ENCODE measurements around the gene STPG4. TPM values are rescaled to one million over a fixed set of nuclear protein-coding genes. Genes with fewer than 3 reads are reported as not detected.

The STPG4 gene
- total RNA-seq, 1 donor from 2014 or later: 0.56 TPM

DNA sequence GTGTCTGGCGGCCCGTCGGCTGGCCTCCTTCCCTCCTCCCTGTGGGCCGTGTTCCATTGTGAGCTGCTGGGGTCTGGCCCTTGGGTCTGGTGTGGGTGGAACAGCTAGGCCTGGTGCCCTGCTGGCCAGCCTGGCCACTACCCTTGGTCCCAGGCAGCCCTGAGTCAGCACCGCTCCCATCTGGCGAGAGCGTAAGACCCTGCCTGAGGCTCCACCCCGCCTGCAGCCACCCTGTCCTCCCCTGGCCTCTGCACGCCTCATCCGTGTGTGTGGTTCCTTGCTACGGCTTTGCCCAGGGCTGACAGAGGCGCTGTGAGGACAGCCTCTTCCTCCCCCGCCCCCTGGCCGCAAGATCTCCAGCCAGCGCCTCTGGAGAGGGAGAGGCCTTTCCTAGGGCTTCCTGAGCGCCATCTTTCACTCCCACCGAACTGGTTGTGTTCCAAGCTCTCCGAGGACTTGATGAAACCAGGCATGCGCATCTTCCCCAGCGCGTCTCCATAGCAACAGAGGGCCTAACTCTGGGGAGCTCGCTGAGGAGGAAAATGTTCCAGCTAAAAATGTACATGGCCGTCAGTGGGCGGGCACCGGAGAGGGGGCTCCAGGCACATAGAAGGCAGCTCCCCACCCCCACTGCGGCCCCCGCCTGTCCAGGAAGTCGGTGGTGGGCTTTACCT lies 83.0 kb downstream of the STPG4 start:
- TF ChIP-seq, protein P1, sequence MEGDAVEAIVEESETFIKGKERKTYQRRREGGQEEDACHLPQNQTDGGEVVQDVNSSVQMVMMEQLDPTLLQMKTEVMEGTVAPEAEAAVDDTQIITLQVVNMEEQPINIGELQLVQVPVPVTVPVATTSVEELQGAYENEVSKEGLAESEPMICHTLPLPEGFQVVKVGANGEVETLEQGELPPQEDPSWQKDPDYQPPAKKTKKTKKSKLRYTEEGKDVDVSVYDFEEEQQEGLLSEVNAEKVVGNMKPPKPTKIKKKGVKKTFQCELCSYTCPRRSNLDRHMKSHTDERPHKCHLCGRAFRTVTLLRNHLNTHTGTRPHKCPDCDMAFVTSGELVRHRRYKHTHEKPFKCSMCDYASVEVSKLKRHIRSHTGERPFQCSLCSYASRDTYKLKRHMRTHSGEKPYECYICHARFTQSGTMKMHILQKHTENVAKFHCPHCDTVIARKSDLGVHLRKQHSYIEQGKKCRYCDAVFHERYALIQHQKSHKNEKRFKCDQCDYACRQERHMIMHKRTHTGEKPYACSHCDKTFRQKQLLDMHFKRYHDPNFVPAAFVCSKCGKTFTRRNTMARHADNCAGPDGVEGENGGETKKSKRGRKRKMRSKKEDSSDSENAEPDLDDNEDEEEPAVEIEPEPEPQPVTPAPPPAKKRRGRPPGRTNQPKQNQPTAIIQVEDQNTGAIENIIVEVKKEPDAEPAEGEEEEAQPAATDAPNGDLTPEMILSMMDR (IDR thresholded peaks at IDR 0.05): no peak
- no peak for DNase-seq (ENCODE audit: extremely low spot score, unreplicated experiment)
- Mint-ChIP-seq H3K9me3 (ENCODE audit: unreplicated experiment) (no peaks in the 10 kb centered on the region), H3K36me3 (ENCODE audit: unreplicated experiment) (peaks cover 7% of the 10 kb centered on the region), H3K4me3 (ENCODE audit: unreplicated experiment) (no peak overlapping the region), H3K27me3 (ENCODE audit: unreplicated experiment) (no peaks in the 10 kb centered on the region), H3K27ac (ENCODE audit: unreplicated experiment) (peak overlapping the region; percentile 88), H3K4me1 (ENCODE audit: unreplicated experiment) (peaks cover 83% of the 10 kb centered on the region)

DNA sequence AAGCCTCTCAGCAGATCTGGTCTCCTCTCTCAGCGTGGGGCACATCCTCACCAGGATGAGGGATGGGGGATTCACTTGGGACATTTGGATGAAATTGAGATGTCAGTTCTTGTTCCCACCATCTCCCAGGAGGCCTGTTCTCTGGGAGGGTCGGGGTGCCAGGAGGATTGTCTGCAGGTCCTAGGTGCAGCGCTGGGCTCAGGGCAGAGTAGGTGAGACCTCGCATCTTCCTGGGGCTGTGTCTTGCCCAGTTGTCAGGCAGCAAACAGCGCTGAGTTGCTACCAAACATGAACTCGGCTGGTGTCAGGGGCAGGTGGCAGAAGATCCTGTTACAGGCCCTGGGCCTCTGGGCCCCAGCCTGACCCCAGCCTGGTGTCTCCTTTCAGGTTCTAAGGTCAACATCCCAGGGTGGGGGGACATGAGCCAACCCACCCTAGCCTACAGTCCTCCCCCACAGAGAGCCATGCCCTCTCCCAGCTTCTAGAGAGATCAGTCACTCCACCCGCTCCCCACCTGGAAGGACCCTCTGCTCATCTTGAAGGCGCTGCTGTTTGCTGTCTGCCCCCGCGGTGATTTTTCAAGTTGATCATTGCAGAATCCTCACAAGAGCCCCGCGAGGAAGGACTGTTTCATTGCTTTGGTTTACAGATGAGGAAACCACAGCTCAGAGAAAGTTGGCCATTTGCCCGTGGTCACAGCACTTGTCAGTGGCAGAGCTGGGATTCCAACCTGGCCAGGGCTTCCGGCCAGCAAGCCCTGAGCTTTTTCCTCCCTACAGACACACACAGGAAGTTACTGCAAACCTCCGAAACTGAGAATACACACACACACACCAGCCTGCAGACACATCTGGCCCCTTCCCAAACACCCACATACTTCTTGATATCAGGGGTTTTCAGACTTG lies 83.9 kb downstream of the STPG4 start:
- H3K4me3 Mint-ChIP-seq (ENCODE audit: unreplicated experiment): peak overlapping the region; percentile 17
- TF ChIP-seq, protein P1 (IDR thresholded peaks at IDR 0.05): no peak
- no peak for DNase-seq (ENCODE audit: extremely low spot score, unreplicated experiment)

DNA sequence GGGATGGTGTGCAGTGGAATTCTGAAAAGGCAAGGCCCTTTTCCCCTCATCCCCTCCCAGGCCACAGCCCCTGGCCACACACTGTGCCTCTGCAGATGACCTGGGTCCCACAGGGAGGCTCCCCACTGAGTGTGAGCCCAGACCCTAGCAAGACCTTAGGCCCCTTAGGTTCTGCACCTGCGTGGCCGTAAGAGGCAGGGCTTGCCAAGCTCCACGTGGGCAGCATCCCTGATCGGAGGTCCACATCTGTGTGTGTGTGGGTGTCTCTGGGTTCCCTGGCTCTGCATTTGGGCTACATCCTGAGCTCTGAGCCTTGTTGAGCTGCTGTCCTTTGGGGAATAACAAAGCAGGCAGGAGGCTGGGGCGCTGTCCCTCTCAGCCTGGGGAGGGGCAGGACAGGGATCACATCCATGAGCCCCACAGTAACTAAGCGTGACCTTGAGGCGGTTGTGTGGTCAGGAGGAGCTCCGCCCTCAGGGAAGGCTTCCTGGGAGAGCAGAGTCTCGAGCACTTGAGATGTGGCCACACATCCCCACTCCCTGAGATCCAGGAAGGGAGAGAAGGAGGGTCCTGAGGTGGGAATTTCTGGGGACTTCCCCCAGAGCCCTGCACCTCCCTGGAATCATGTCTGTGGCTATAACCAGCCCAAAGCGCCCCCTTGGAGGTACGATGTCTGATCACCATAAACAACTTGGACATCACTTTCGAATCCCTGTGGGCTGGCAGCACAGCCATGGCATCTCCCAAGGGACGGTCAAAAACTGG lies 84.8 kb downstream of the STPG4 start:
- Mint-ChIP-seq H3K36me3 (ENCODE audit: unreplicated experiment) (peaks cover 7% of the 10 kb centered on the region), H3K4me3 (ENCODE audit: unreplicated experiment) (no peak overlapping the region), H3K27ac (ENCODE audit: unreplicated experiment) (peak overlapping the region; percentile 88), H3K27me3 (ENCODE audit: unreplicated experiment) (no peaks in the 10 kb centered on the region), H3K4me1 (ENCODE audit: unreplicated experiment) (peaks cover 78% of the 10 kb centered on the region), H3K9me3 (ENCODE audit: unreplicated experiment) (no peaks in the 10 kb centered on the region)
- DNase-seq (ENCODE audit: extremely low spot score, unreplicated experiment): no peak
- TF ChIP-seq, protein P1 (IDR thresholded peaks at IDR 0.05): no peak

More for the DNA sequence above, 83.9 kb downstream of the STPG4 start:
- no peaks in the 10 kb centered on the region for H3K9me3 Mint-ChIP-seq (ENCODE audit: unreplicated experiment)
- peak overlapping the region; percentile 88 for H3K27ac Mint-ChIP-seq (ENCODE audit: unreplicated experiment)
- peaks cover 78% of the 10 kb centered on the region for H3K4me1 Mint-ChIP-seq (ENCODE audit: unreplicated experiment)
- H3K27me3 Mint-ChIP-seq (ENCODE audit: unreplicated experiment): no peaks in the 10 kb centered on the region
- H3K36me3 Mint-ChIP-seq (ENCODE audit: unreplicated experiment): peaks cover 7% of the 10 kb centered on the region

DNA sequence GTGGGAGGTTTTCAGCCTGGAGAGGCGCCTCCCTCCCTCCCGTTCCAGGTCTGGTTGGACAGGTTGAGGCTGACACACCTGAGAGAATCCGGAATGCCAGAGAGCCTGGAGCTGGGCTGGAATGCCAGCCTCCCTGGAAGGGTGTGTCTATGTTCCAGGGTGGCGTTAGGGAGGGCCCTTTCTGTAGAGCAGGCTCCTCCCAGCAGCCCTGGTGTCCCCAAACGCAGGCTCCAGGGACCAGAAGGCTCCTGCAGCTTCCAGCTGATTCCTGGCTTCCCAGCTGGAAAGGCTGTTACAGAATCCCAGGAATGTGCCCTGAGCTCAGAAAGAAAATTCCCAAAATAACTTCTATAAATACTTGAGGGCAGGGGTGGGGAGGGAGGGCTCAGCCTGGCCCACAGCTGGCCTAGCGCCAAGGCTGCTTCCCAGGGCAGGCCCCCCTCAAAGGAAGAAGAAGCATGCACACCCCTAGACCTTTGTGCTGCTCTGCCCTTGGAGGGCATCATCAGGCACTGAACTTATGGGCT lies 85.4 kb downstream of the STPG4 start:
- no peak overlapping the region for H3K4me3 Mint-ChIP-seq (ENCODE audit: unreplicated experiment)
- H3K4me1 Mint-ChIP-seq (ENCODE audit: unreplicated experiment): peaks cover 81% of the 10 kb centered on the region

More for the DNA sequence above, 85.4 kb downstream of the STPG4 start:
- Mint-ChIP-seq H3K27me3 (ENCODE audit: unreplicated experiment) (no peaks in the 10 kb centered on the region), H3K27ac (ENCODE audit: unreplicated experiment) (peak overlapping the region; percentile 88), H3K9me3 (ENCODE audit: unreplicated experiment) (no peaks in the 10 kb centered on the region), H3K36me3 (ENCODE audit: unreplicated experiment) (peaks cover 7% of the 10 kb centered on the region)
- TF ChIP-seq, protein P1 (IDR thresholded peaks at IDR 0.05): no peak
- no peak for DNase-seq (ENCODE audit: extremely low spot score, unreplicated experiment)
